GM12872 (cell line): ENCODE measurements around the gene TRPC4.

Source experiments
- CTCF ChIP-seq: IDR thresholded peaks from 3 replicates; pipeline ENCODE4 v1.5.1; 2011; ENCODE audit warnings: low read depth, mild to moderate bottlenecking, low read length, moderate library complexity; ENCODE audit not compliant: insufficient read depth

TRPC4 gene

GRCh38 chr13:37617173-37617572 lies 252.4 kb downstream of the TRPC4 start:
- TF ChIP-seq CTCF = no peak

- TF ChIP-seq CTCF = no peak
Observed at GRCh38 chr13:37616131-37616530, 253.4 kb downstream of the TRPC4 start.

GRCh38 chr13:37615276-37615675 lies 254.3 kb downstream of the TRPC4 start:
- TF ChIP-seq CTCF = no peak

- TF ChIP-seq CTCF = no peak
Observed at GRCh38 chr13:37613638-37614037, 255.9 kb downstream of the TRPC4 start.

- no peak for TF ChIP-seq CTCF
Observed at GRCh38 chr13:37613236-37613635, 256.3 kb downstream of the TRPC4 start.

GRCh38 chr13:37608750-37609339 lies 260.7 kb downstream of the TRPC4 start:
- peak; percentile 16; the same call in 1 of the 3 replicates for TF ChIP-seq CTCF

GRCh38 chr13:37602733-37603381 lies 266.7 kb downstream of the TRPC4 start:
- no peak for TF ChIP-seq CTCF
